Gastrocnemius medialis (tissue), 4 donors: ENCODE data around the gene OTOF. TPM values are rescaled to one million over a fixed set of nuclear protein-coding genes. Genes with fewer than 3 reads are reported as not detected.

Experiments used
- ATAC-seq, 2 donors: fragments of 150-250 bp; one replicate each; pipeline ENCODE4 v1.9.1; 2016
- DNase-seq, 2 donors: peaks; one replicate each; pipeline ENCODE4 v3.0.0-alpha.2; 2019
- H3K27ac ChIP-seq, 4 donors: fragments of 200-600 bp; sonication (generic); 1 replicate in 1 of 4; 2 replicates in 3 of 4; pipeline ENCODE4 v1.5.1; 2016 to 2018; ENCODE audit warnings: mild to moderate bottlenecking in 2 of 4, moderate library complexity in 1 of 4
- H3K27me3 ChIP-seq, 3 donors: fragments of 200-600 bp; sonication (generic) in 2 of 3; 1 replicate in 1 of 3; 2 replicates in 2 of 3; pipeline versions ENCODE4 v1.5.1 to v1.6.0; 2016 to 2019; ENCODE audit warnings: mild to moderate bottlenecking in 1 of 3, moderate library complexity in 1 of 3
- H3K36me3 ChIP-seq, 2 donors: fragments of 200-600 bp; sonication (generic) in 1 of 2; one replicate each; pipeline ENCODE4 v1.5.1; 2017 to 2018
- H3K4me1 ChIP-seq, 2 donors: fragments of 200-600 bp; sonication (generic) in 1 of 2; one replicate each; pipeline ENCODE4 v1.5.1; 2016 to 2017; ENCODE audit warnings: mild to moderate bottlenecking in 2 of 2
- H3K4me3 ChIP-seq, 4 donors: fragments of 200-600 bp; sonication (generic) in 3 of 4; 1 replicate in 1 of 4; 2 replicates in 3 of 4; pipeline ENCODE4 v1.5.1; 2016 to 2019; ENCODE audit warnings: mild to moderate bottlenecking in 2 of 4
- H3K9me3 ChIP-seq, 3 donors: fragments of 200-600 bp; sonication (generic) in 2 of 3; 1 replicate in 1 of 3; 2 replicates in 2 of 3; pipeline ENCODE4 v1.5.1; 2016 to 2019
- CTCF ChIP-seq, 5 experiments: fragments of 450-650 bp in 3 of 5; fragments of 200-600 bp in 2 of 5; sonication (generic) in 2 of 5; IDR thresholded peaks in 4 of 5; conservative IDR thresholded peaks in 1 of 5; 1 replicate in 4 of 5; 2 replicates in 1 of 5; pipeline ENCODE4 v1.5.1; 2016 to 2019; ENCODE audit warnings: antibody characterized with exemption in 5 of 5, mild to moderate bottlenecking in 3 of 5, moderate library complexity in 3 of 5
- POLR2A ChIP-seq, 2 donors: fragments of 450-650 bp; IDR thresholded peaks; one replicate each; pipeline ENCODE4 v1.6.1; 2017; ENCODE audit warnings: antibody characterized with exemption in 2 of 2, mild to moderate bottlenecking in 2 of 2, moderate library complexity in 2 of 2
- in situ Hi-C, 4 donors: fragments of 200-750 bp; cut with MboI; loops; one replicate each; pipeline versions ENCODE4 v1.15.0 to v1.8.0; 2017; ENCODE audit warnings: low sequenced_read_pairs in 4 of 4
- intact Hi-C: fragments of 100-400 bp; cut with DNase I; formaldehyde crosslinking; loops from one replicate; pipeline ENCODE4 v1.15.1; 2023; ENCODE audit warnings: low total_unique reads
- total RNA-seq, 4 donors: library from RNA; depleted of rRNA; stranded (reverse); fragments of >200 nt; gene quantifications; one replicate each; pipeline versions ENCODE4 v1.1.0 to v1.2.3, GENCODE V29; 2016

The OTOF gene
- total RNA-seq, 4 donors from 2014 or later = 0.09 to 0.46 TPM; not detected in 2

GRCh38 chr2:26463244-26464192, 14.4 kb downstream of the OTOF start:
- no peaks in the 10 kb centered on the region for H3K9me3 ChIP-seq

GRCh38 chr2:26462511-26463243, 15.2 kb downstream of the OTOF start:
- Histone ChIP-seq H3K36me3 (no peaks in the 10 kb centered on the region), H3K9me3 (no peaks in the 10 kb centered on the region), H3K4me3 (no peak overlapping the region), H3K27me3 (no peaks in the 10 kb centered on the region), H3K27ac (no peak overlapping the region), H3K4me1 (peaks cover 0 to 9% of the 10 kb centered on the region in 2 donors)
- intact Hi-C loops (no loop called here), in situ Hi-C loops (no loop called here)
- peak in 3 of 5 experiments; percentile 17 to 45 (median 30) for TF ChIP-seq CTCF (IDR thresholded peaks at IDR 0.05 in 4 of 5, conservative IDR thresholded peaks at IDR 0.05 in 1 of 5)
- no peak for TF ChIP-seq POLR2A (IDR thresholded peaks at IDR 0.05)
- peak in 1 of 2 donors; percentile 41 for DNase-seq
- ATAC-seq = peak; percentile 66 to 73

More at GRCh38 chr2:26463244-26464192, 14.4 kb downstream of the OTOF start:
- DNase-seq = no peak
- in situ Hi-C loops (no loop called here), intact Hi-C loops (no loop called here)
- Histone ChIP-seq H3K27ac (no peak overlapping the region), H3K27me3 (no peaks in the 10 kb centered on the region), H3K36me3 (no peaks in the 10 kb centered on the region), H3K4me3 (no peak overlapping the region), H3K4me1 (peaks cover 0 to 9% of the 10 kb centered on the region in 2 donors)
- no peak for ATAC-seq
- TF ChIP-seq CTCF (IDR thresholded peaks at IDR 0.05 in 4 of 5, conservative IDR thresholded peaks at IDR 0.05 in 1 of 5) (no peak), POLR2A (IDR thresholded peaks at IDR 0.05) (no peak)

GRCh38 chr2:26462100-26462499, 15.8 kb downstream of the OTOF start:
- TF ChIP-seq POLR2A (IDR thresholded peaks at IDR 0.05) (no peak), CTCF (IDR thresholded peaks at IDR 0.05 in 4 of 5, conservative IDR thresholded peaks at IDR 0.05 in 1 of 5) (no peak)
- Histone ChIP-seq H3K4me1 (peaks cover 0 to 9% of the 10 kb centered on the region in 2 donors), H3K4me3 (no peak overlapping the region), H3K27me3 (no peaks in the 10 kb centered on the region), H3K27ac (no peak overlapping the region), H3K36me3 (no peaks in the 10 kb centered on the region), H3K9me3 (no peaks in the 10 kb centered on the region)
- DNase-seq (no peak), ATAC-seq (peak in 1 of 2 donors; percentile 7)
- intact Hi-C loops (no loop called here), in situ Hi-C loops (no loop called here)

- in situ Hi-C loops (no loop called here), intact Hi-C loops (no loop called here)
- no peak overlapping the region for H3K27ac ChIP-seq
- DNase-seq (no peak), ATAC-seq (no peak)
- H3K4me1 ChIP-seq = peaks cover 0 to 9% of the 10 kb centered on the region in 2 donors
- no peaks in the 10 kb centered on the region for H3K36me3 ChIP-seq
- H3K4me3 ChIP-seq = no peak overlapping the region
- TF ChIP-seq CTCF (IDR thresholded peaks at IDR 0.05 in 4 of 5, conservative IDR thresholded peaks at IDR 0.05 in 1 of 5) (no peak), POLR2A (IDR thresholded peaks at IDR 0.05) (no peak)
- no peaks in the 10 kb centered on the region for H3K9me3 ChIP-seq
- no peaks in the 10 kb centered on the region for H3K27me3 ChIP-seq
Observed at GRCh38 chr2:26461601-26462023, 16.3 kb downstream of the OTOF start.
